Dermis blood vessel endothelial cell (primary cell): ENCODE measurements around the gene ARHGAP6. TPM values are rescaled to one million over a fixed set of nuclear protein-coding genes. Genes with fewer than 3 reads are reported as not detected.

Experiments used
- DNase-seq: peaks from one replicate; pipeline ENCODE4 v3.0.0; 2010
- total RNA-seq: library from RNA; depleted of rRNA; stranded (reverse); fragments of >200 nt; gene quantifications from 2 replicates; pipeline ENCODE4 v1.2.3, GENCODE V29; 2014

Gene ARHGAP6
- total RNA-seq, 1 donor from 2014 or later: 0.17 TPM

- DNase-seq: no peak
These were observed 455.8 kb downstream of the ARHGAP6 start for GRCh38 chrX:11209798-11210414.

- DNase-seq: no peak
These were observed 459.0 kb downstream of the ARHGAP6 start for GRCh38 chrX:11206716-11207115.

GRCh38 chrX:11205796-11206195 lies 459.9 kb downstream of the ARHGAP6 start:
- DNase-seq: no peak

GRCh38 chrX:11197671-11198070 lies 468.0 kb downstream of the ARHGAP6 start:
- DNase-seq: no peak

- no peak for DNase-seq
These were observed 469.2 kb downstream of the ARHGAP6 start for GRCh38 chrX:11196476-11196875.

GRCh38 chrX:11193035-11193469 lies 472.7 kb downstream of the ARHGAP6 start:
- peak; percentile 5 for DNase-seq

GRCh38 chrX:11190745-11191510 lies 474.8 kb downstream of the ARHGAP6 start:
- no peak for DNase-seq

GRCh38 chrX:11189097-11189496 lies 476.6 kb downstream of the ARHGAP6 start:
- DNase-seq: no peak

- no peak for DNase-seq
These were observed 477.1 kb downstream of the ARHGAP6 start for GRCh38 chrX:11188664-11189063.

GRCh38 chrX:11187001-11187400 lies 478.7 kb downstream of the ARHGAP6 start:
- no peak for DNase-seq

GRCh38 chrX:11185861-11186260 lies 479.9 kb downstream of the ARHGAP6 start:
- no peak for DNase-seq

GRCh38 chrX:11180571-11180970 lies 485.1 kb downstream of the ARHGAP6 start:
- peak; percentile 4 for DNase-seq

GRCh38 chrX:11172415-11172814 lies 493.3 kb downstream of the ARHGAP6 start:
- DNase-seq: no peak

- DNase-seq: no peak
These were observed 493.8 kb downstream of the ARHGAP6 start for GRCh38 chrX:11171956-11172355.

- no peak for DNase-seq
These were observed 501.3 kb downstream of the ARHGAP6 start for GRCh38 chrX:11164433-11164832.

GRCh38 chrX:11159149-11159548 lies 506.6 kb downstream of the ARHGAP6 start:
- no peak for DNase-seq

GRCh38 chrX:11151799-11152559 lies 513.7 kb downstream of the ARHGAP6 start:
- no peak for DNase-seq

GRCh38 chrX:11148401-11148800 lies 517.3 kb downstream of the ARHGAP6 start:
- no peak for DNase-seq

- DNase-seq: no peak
These were observed 519.3 kb downstream of the ARHGAP6 start for GRCh38 chrX:11146411-11146810.

GRCh38 chrX:11143931-11144678 lies 521.6 kb downstream of the ARHGAP6 start:
- peak; percentile 86 for DNase-seq

- DNase-seq: no peak
These were observed 527.0 kb downstream of the ARHGAP6 start for GRCh38 chrX:11138498-11139390.
